ENCODE measurements around the gene RSPH10B2. TPM values are rescaled to one million over a fixed set of nuclear protein-coding genes. Genes with fewer than 3 reads are reported as not detected.

The RSPH10B2 gene
- total and polyA plus RNA-seq, 9 of the 15 experiments (the other 6 are each of a cell fraction or from before 2014, with no cell fraction given): 0.04 to 0.11 (median 0.08) TPM; not detected in 5

DNA sequence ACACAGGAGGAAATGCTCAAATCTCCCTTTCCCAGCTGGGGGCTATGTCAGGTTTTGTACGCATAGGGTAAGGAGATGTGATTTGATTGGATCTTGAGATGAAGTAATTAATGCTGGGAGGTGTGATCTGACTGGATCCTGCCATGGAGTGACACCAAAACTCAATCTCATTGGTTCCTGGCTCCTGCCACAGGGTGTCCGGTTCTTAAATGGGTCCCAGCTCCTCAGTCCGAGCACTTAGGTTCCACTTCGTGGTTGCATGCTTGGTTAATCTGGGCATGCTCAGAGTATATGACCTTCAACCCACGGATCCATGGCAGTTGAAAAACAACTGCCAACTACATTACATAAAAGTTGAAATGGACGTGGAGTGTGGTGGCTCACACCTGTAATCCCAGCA is 44.1 kb upstream of the RSPH10B2 start (continued):
- TF ChIP-seq BDP1 (IDR thresholded peaks at IDR 0.05; ENCODE audit: insufficient read depth, insufficient read length) (no peak), RFX5 (IDR thresholded peaks at IDR 0.05; ENCODE audit: low read depth, low read length) (no peak), ZNF444 (CRISPR knock-in tag; IDR thresholded peaks at IDR 0.05) (no peak), ZNF224 (CRISPR knock-in tag; IDR thresholded peaks at IDR 0.05) (no peak), SMC3 (conservative IDR thresholded peaks at IDR 0.05; ENCODE audit: insufficient read depth, low read depth, low read length) (no peak), ZKSCAN1 (IDR thresholded peaks at IDR 0.05; ENCODE audit: low read depth, low read length) (no peak), NCOA1 (IDR thresholded peaks at IDR 0.05; ENCODE audit: low read depth) (peak; percentile 32; the same call in 1 of the 2 replicates), NR2C1 (IDR thresholded peaks at IDR 0.05) (peak; percentile 61; the same call in 1 of the 2 replicates), NR2C1 (tag; IDR thresholded peaks at IDR 0.05) (peak; percentile 47; the same call in 1 of the 2 replicates), ZSCAN32 (CRISPR knock-in tag; IDR thresholded peaks at IDR 0.05) (no peak), CREB1 (IDR thresholded peaks at IDR 0.05) (no peak), CREB1 (CRISPR knock-in tag; IDR thresholded peaks at IDR 0.05) (no peak), PYGO2 (tag; IDR thresholded peaks at IDR 0.05) (no peak), SOX6 (IDR thresholded peaks at IDR 0.05) (no peak), SNAPC5 (CRISPR knock-in tag; IDR thresholded peaks at IDR 0.05) (no peak), CC2D1A (IDR thresholded peaks at IDR 0.05) (no peak)
- TF ChIP-seq, protein P1, sequence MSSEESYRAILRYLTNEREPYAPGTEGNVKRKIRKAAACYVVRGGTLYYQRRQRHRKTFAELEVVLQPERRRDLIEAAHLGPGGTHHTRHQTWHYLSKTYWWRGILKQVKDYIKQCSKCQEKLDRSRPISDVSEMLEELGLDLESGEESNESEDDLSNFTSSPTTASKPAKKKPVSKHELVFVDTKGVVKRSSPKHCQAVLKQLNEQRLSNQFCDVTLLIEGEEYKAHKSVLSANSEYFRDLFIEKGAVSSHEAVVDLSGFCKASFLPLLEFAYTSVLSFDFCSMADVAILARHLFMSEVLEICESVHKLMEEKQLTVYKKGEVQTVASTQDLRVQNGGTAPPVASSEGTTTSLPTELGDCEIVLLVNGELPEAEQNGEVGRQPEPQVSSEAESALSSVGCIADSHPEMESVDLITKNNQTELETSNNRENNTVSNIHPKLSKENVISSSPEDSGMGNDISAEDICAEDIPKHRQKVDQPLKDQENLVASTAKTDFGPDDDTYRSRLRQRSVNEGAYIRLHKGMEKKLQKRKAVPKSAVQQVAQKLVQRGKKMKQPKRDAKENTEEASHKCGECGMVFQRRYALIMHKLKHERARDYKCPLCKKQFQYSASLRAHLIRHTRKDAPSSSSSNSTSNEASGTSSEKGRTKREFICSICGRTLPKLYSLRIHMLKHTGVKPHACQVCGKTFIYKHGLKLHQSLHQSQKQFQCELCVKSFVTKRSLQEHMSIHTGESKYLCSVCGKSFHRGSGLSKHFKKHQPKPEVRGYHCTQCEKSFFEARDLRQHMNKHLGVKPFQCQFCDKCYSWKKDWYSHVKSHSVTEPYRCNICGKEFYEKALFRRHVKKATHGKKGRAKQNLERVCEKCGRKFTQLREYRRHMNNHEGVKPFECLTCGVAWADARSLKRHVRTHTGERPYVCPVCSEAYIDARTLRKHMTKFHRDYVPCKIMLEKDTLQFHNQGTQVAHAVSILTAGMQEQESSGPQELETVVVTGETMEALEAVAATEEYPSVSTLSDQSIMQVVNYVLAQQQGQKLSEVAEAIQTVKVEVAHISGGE (CRISPR knock-in tag; IDR thresholded peaks at IDR 0.05): peak in 2 of 3 experiments; percentile 81 to 95; a peak in 4 of 6 replicates
- TF ChIP-seq, protein P2, sequence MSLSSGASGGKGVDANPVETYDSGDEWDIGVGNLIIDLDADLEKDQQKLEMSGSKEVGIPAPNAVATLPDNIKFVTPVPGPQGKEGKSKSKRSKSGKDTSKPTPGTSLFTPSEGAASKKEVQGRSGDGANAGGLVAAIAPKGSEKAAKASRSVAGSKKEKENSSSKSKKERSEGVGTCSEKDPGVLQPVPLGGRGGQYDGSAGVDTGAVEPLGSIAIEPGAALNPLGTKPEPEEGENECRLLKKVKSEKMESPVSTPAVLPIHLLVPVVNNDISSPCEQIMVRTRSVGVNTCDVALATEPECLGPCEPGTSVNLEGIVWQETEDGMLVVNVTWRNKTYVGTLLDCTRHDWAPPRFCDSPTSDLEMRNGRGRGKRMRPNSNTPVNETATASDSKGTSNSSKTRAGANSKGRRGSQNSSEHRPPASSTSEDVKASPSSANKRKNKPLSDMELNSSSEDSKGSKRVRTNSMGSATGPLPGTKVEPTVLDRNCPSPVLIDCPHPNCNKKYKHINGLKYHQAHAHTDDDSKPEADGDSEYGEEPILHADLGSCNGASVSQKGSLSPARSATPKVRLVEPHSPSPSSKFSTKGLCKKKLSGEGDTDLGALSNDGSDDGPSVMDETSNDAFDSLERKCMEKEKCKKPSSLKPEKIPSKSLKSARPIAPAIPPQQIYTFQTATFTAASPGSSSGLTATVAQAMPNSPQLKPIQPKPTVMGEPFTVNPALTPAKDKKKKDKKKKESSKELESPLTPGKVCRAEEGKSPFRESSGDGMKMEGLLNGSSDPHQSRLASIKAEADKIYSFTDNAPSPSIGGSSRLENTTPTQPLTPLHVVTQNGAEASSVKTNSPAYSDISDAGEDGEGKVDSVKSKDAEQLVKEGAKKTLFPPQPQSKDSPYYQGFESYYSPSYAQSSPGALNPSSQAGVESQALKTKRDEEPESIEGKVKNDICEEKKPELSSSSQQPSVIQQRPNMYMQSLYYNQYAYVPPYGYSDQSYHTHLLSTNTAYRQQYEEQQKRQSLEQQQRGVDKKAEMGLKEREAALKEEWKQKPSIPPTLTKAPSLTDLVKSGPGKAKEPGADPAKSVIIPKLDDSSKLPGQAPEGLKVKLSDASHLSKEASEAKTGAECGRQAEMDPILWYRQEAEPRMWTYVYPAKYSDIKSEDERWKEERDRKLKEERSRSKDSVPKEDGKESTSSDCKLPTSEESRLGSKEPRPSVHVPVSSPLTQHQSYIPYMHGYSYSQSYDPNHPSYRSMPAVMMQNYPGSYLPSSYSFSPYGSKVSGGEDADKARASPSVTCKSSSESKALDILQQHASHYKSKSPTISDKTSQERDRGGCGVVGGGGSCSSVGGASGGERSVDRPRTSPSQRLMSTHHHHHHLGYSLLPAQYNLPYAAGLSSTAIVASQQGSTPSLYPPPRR (CRISPR knock-in tag; IDR thresholded peaks at IDR 0.05; ENCODE audit: borderline replicate concordance): no peak
- TF ChIP-seq, protein P3, sequence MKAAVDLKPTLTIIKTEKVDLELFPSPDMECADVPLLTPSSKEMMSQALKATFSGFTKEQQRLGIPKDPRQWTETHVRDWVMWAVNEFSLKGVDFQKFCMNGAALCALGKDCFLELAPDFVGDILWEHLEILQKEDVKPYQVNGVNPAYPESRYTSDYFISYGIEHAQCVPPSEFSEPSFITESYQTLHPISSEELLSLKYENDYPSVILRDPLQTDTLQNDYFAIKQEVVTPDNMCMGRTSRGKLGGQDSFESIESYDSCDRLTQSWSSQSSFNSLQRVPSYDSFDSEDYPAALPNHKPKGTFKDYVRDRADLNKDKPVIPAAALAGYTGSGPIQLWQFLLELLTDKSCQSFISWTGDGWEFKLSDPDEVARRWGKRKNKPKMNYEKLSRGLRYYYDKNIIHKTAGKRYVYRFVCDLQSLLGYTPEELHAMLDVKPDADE (conservative IDR thresholded peaks at IDR 0.05; ENCODE audit: control insufficient read depth, low read depth, low read length): no peak
